Smooth muscle cell (in vitro differentiated cells): Measurements from ENCODE around the gene LMO7. TPM values are rescaled to one million over a fixed set of nuclear protein-coding genes. Genes with fewer than 3 reads are reported as not detected.

Source experiments
- DNase-seq: peaks from one replicate; lab custom pipeline; 2025; ENCODE audit not compliant: unreplicated experiment; lab: John Stamatoyannopoulos, UW
- H2AFZ ChIP-seq: fragments of 200-600 bp; sonication (generic); 2 replicates; pipeline ENCODE4 v1.6.0; 2016; ENCODE audit warnings: antibody characterized with exemption, low read depth, mild to moderate bottlenecking
- H3F3A ChIP-seq: fragments of 200-600 bp; sonication (generic); 2 replicates; pipeline ENCODE4 v1.6.0; 2017; ENCODE audit warnings: antibody characterized with exemption, low read depth
- H3K27ac ChIP-seq: fragments of 200-600 bp; sonication (generic); 2 replicates; pipeline ENCODE4 v1.5.1; 2016; ENCODE audit warnings: low read depth, mild to moderate bottlenecking
- H3K27me3 ChIP-seq: fragments of 200-600 bp; sonication (generic); 2 replicates; pipeline ENCODE4 v1.6.1; 2016; ENCODE audit warnings: low read depth, mild to moderate bottlenecking
- H3K36me3 ChIP-seq: fragments of 200-600 bp; sonication (generic); 2 replicates; pipeline ENCODE4 v1.5.1; 2016; ENCODE audit warnings: low read depth
- H3K4me1 ChIP-seq: fragments of 200-600 bp; sonication (generic); 2 replicates; pipeline ENCODE4 v1.5.1; 2016; ENCODE audit warnings: low read depth
- H3K4me2 ChIP-seq: fragments of 200-600 bp; sonication (generic); 2 replicates; pipeline ENCODE4 v1.6.0; 2016; ENCODE audit warnings: mild to moderate bottlenecking
- H3K4me3 ChIP-seq: fragments of 200-600 bp; sonication (generic); 2 replicates; pipeline ENCODE4 v1.5.1; 2016; ENCODE audit warnings: mild to moderate bottlenecking
- H3K79me2 ChIP-seq: fragments of 200-600 bp; sonication (generic); 2 replicates; pipeline ENCODE4 v1.6.0; 2016; ENCODE audit warnings: low read depth, mild to moderate bottlenecking
- H3K9ac ChIP-seq: fragments of 200-600 bp; sonication (generic); 2 replicates; pipeline ENCODE4 v1.6.0; 2016; ENCODE audit warnings: low read depth
- H3K9me3 ChIP-seq: fragments of 200-600 bp; sonication (generic); replicated peaks from 2 replicates; pipeline ENCODE4 v1.5.1; 2016; ENCODE audit warnings: low read depth
- H4K20me1 ChIP-seq: fragments of 200-600 bp; sonication (generic); 2 replicates; pipeline ENCODE4 v1.6.0; 2016; ENCODE audit warnings: low read depth
- WGBS: methylation state at CpG from one replicate; pipeline ENCODE4 v1.1.7; 2016; ENCODE audit warnings: low lambda C conversion rate; 5-methylcytosine and 5-hydroxymethylcytosine counted together
- polyA plus RNA-seq: library from polyadenylated mRNA; unstranded; fragments of >200 nt; fragmentation: Nextera tagmentation; extraction: Ambion mirVana; gene quantifications from 2 replicates; pipeline ENCODE4 v1.2.1, GENCODE V29; 2016
- total RNA-seq: library from RNA; depleted of rRNA; stranded (reverse); fragments of >200 nt; gene quantifications from 2 replicates; pipeline ENCODE4 v1.2.3, GENCODE V29; 2014
- TF ChIP-seq, protein P1 (sequence below): fragments of 200-600 bp; sonication (generic); IDR thresholded peaks from 2 replicates; pipeline ENCODE4 v1.5.1; 2017; ENCODE audit warnings: borderline replicate concordance, mild to moderate bottlenecking, antibody characterized with exemption; ENCODE audit not compliant: insufficient read depth, poor library complexity, severe bottlenecking

The LMO7 gene
- total and polyA plus RNA-seq, 2 experiments from 2014 or later, result 157 to 213 TPM

DNA sequence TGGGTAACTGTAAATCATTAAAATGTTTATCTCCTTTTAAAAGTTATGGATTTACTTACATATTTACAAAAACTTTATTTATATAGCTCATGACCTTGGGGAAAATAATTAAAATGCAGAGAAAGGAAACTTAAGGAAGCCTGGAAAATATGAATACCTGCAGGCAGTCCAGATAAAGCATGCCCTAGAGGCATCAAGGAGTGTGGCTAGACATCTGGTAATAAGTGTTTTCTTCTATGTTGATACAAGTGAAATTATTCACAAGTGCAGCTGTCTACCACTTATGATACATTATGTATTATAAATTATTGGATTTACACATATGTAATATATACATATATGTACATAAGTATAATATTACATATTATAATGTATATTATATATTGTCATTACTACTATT lies 207.9 kb downstream of the LMO7 start:
- H3K27ac ChIP-seq, result no peak overlapping the region
- TF ChIP-seq, protein P1, sequence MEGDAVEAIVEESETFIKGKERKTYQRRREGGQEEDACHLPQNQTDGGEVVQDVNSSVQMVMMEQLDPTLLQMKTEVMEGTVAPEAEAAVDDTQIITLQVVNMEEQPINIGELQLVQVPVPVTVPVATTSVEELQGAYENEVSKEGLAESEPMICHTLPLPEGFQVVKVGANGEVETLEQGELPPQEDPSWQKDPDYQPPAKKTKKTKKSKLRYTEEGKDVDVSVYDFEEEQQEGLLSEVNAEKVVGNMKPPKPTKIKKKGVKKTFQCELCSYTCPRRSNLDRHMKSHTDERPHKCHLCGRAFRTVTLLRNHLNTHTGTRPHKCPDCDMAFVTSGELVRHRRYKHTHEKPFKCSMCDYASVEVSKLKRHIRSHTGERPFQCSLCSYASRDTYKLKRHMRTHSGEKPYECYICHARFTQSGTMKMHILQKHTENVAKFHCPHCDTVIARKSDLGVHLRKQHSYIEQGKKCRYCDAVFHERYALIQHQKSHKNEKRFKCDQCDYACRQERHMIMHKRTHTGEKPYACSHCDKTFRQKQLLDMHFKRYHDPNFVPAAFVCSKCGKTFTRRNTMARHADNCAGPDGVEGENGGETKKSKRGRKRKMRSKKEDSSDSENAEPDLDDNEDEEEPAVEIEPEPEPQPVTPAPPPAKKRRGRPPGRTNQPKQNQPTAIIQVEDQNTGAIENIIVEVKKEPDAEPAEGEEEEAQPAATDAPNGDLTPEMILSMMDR, result no peak
- no peak overlapping the region for H3K4me2 ChIP-seq
- DNase-seq, result no peak
- no peak overlapping the region for H3K9ac ChIP-seq
- H3K4me1 ChIP-seq, result no peaks in the 10 kb centered on the region
- peaks cover 48% of the 10 kb centered on the region for H4K20me1 ChIP-seq
- no peaks in the 10 kb centered on the region for H3K9me3 ChIP-seq
- H3K79me2 ChIP-seq, result no peaks in the 10 kb centered on the region
- H3K27me3 ChIP-seq, result no peaks in the 10 kb centered on the region
- no peak overlapping the region for H3K4me3 ChIP-seq
- no peak overlapping the region for H2AFZ ChIP-seq
- peaks cover 51% of the 10 kb centered on the region for H3K36me3 ChIP-seq
- H3F3A ChIP-seq, result no peaks in the 10 kb centered on the region

DNA sequence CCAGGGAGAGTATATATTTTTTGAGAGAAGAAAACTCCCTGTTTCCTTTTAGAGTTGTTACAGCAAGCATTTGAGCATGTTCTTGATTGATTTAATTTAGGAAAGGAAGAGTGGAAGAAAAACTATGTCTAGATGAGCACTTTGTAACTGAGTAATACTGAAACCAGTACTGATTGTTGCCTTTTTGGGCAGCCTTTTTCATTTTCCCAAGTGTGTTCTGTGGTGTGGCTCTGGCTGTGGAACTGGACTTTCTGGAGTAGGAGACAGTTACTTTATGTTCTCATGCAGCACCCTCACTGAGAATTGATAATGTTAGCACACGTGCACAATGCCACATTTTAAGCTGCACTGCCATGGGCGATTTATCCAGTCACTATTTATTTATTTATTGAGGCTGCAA lies 211.5 kb downstream of the LMO7 start:
- no peaks in the 10 kb centered on the region for H3K9me3 ChIP-seq
- WGBS, result 94% methylated on average over 2 of the region's 2 CpGs
- H3F3A ChIP-seq, result no peaks in the 10 kb centered on the region
- H3K36me3 ChIP-seq, result peaks cover 56% of the 10 kb centered on the region
- TF ChIP-seq, protein P1, result no peak
- peaks cover 56% of the 10 kb centered on the region for H4K20me1 ChIP-seq
- H3K9ac ChIP-seq, result no peak overlapping the region
- H3K27me3 ChIP-seq, result no peaks in the 10 kb centered on the region
- no peak for DNase-seq
- H3K4me2 ChIP-seq, result no peak overlapping the region
- H3K4me3 ChIP-seq, result no peak overlapping the region
- no peak overlapping the region for H3K27ac ChIP-seq
- no peak overlapping the region for H2AFZ ChIP-seq
- H3K4me1 ChIP-seq, result no peaks in the 10 kb centered on the region
- peaks cover 3% of the 10 kb centered on the region for H3K79me2 ChIP-seq

DNA sequence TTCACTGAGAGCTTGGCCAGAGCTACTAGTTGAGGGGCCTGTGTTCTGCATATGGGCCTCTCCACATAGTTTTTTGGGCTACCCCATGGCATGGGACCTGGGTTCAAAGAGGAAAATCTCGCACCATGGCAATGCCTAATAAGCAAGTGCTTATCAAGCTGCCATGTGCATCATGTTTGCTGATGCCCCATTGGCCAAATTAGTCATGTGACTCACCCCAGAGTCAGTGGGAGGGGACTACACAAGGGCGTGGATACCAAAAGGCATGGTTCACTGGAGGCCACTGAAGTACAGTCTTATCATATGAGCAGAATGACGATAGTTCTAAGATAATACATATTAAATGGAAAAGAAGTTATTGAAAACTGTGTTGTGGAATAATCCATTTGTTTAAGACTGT lies 214.8 kb downstream of the LMO7 start:
- no peak overlapping the region for H2AFZ ChIP-seq
- TF ChIP-seq, protein P1, result no peak
- H3K27ac ChIP-seq, result no peak overlapping the region
- no peaks in the 10 kb centered on the region for H3K4me1 ChIP-seq
- H3K4me2 ChIP-seq, result no peak overlapping the region
- H4K20me1 ChIP-seq, result peaks cover 58% of the 10 kb centered on the region
- H3K9me3 ChIP-seq, result no peaks in the 10 kb centered on the region
- DNase-seq, result no peak
- no peaks in the 10 kb centered on the region for H3F3A ChIP-seq
- peaks cover 44% of the 10 kb centered on the region for H3K36me3 ChIP-seq
- no peak overlapping the region for H3K4me3 ChIP-seq
- H3K27me3 ChIP-seq, result no peaks in the 10 kb centered on the region
- peaks cover 3% of the 10 kb centered on the region for H3K79me2 ChIP-seq
- H3K9ac ChIP-seq, result no peak overlapping the region
- 95% methylated on average over 3 of the region's 3 CpGs for WGBS

DNA sequence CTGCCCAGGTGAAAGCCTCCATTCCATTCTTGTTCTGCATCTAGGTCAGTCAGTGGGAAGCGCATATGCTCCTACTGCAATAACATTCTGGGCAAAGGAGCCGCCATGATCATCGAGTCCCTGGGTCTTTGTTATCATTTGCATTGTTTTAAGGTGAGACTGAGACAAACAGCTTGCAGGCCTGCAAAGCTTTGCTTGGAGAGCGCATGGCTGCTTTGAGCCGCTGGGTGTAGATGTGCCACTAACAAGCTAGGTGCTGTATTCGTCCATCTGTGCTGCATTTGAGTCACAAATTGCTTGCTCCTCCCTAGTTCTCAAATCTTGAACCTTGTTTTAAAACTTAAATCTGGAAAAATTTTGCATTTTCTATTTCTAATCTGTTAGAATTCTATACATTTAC lies 219.1 kb downstream of the LMO7 start:
- WGBS, result 94% methylated on average over 6 of the region's 6 CpGs
- Histone ChIP-seq H3K4me1 (no peaks in the 10 kb centered on the region), H3K9ac (no peak overlapping the region), H3K4me3 (no peak overlapping the region), H4K20me1 (peaks cover 57% of the 10 kb centered on the region), H2AFZ (no peak overlapping the region), H3K4me2 (no peak overlapping the region), H3K79me2 (peaks cover 3% of the 10 kb centered on the region), H3K27me3 (no peaks in the 10 kb centered on the region), H3K9me3 (no peaks in the 10 kb centered on the region), H3K27ac (no peak overlapping the region), H3F3A (peaks cover 7% of the 10 kb centered on the region), H3K36me3 (peaks cover 47% of the 10 kb centered on the region)
- TF ChIP-seq, protein P1, result no peak
- DNase-seq, result no peak
